Measurements from ENCODE around the gene RARS1.

RARS1 gene

DNA sequence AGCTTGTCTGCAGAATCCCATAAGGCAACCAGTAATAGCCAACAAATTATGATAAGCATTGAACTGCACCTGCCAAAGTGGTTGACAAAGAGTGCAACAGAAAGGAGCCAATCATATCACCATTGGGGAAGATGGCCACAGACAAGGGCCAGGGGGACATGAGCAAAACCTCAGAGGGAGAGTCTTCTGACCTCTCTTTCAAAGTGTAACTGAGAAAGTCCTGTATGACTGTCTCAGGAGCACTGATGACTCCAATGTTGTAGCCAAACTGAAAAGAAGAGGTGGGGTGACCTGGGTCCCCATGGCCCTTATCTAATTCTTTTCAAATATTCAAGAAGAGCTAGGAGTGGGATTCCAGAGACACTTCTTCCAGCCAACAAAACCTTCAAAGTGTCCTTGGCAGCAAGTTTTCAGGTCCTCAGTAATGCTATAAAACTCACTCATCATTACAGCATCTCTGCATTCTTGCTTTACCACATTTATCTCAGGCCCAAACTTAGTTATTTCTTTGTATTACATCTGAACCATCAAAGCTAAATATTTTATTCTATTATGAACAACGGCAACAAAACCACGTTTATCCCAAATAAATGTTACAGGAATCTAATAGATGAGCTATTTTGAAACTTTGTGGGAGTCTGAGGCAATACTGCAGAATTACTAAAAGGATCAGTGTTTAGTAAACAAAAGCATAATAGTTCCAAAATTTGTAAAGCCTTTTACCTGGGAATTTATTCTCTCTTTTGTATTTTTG is 67.3 kb downstream of the RARS1 start:
- ChIA-PET CTCF (interaction anchor here (1.3 kb wide), 1 partner anchor 68 kb away, joined by 3 read pairs; the partner anchor contains the start of gene RARS1), POLR2A (no interaction called here)
- no peak for DNase-seq (ENCODE audit: low read depth, low spot score)
- TF ChIP-seq, protein P1, sequence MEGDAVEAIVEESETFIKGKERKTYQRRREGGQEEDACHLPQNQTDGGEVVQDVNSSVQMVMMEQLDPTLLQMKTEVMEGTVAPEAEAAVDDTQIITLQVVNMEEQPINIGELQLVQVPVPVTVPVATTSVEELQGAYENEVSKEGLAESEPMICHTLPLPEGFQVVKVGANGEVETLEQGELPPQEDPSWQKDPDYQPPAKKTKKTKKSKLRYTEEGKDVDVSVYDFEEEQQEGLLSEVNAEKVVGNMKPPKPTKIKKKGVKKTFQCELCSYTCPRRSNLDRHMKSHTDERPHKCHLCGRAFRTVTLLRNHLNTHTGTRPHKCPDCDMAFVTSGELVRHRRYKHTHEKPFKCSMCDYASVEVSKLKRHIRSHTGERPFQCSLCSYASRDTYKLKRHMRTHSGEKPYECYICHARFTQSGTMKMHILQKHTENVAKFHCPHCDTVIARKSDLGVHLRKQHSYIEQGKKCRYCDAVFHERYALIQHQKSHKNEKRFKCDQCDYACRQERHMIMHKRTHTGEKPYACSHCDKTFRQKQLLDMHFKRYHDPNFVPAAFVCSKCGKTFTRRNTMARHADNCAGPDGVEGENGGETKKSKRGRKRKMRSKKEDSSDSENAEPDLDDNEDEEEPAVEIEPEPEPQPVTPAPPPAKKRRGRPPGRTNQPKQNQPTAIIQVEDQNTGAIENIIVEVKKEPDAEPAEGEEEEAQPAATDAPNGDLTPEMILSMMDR (IDR thresholded peaks at IDR 0.05; ENCODE audit: insufficient read depth, low read length, missing control alignments) = no peak
- no peak overlapping the region for H3K4me3 ChIP-seq (ENCODE audit: low read depth, low read length)

DNA sequence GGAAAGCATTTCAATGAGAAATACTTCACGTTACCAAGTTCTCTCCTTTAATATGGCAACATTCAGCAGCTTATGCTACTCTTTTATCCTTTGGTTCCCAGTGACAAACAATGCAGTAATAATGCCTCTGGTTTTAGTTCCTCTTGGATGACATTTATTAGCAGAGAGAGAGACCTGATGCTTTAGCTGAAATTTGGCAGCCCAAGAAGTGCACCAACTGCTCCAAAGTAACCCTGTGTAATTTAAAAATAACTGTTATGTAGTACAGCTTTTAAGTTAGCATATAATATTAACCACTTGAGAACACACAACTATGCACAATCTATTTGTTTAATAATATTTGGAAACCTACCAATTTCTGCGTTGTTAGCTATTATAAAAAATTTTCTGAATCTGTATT is 71.1 kb downstream of the RARS1 start:
- POLR2A ChIA-PET = no interaction called here

DNA sequence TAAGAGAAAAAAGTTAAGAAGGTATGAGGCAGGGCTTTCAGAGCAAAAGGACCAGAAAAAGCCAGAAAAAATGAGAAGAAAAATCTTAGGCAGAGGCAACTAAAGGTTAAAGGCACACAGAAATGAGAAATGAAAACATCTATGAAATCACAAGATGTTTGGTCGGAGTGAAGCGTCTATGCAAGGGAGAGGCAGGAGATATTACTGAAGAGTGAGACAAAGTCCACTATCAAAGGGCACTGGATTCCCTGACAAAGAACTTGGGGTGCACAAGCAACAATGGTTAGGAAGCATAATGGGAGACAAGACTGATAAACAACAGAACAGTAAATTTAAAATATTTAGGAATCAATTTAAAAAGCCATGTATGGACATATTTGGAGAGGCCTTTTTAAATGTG is 76.0 kb downstream of the RARS1 start:
- ChIA-PET CTCF (no interaction called here), POLR2A (no interaction called here)
- H3K4me3 ChIP-seq (ENCODE audit: low read depth, low read length) = no peak overlapping the region
- TF ChIP-seq, protein P1 (IDR thresholded peaks at IDR 0.05; ENCODE audit: insufficient read depth, low read length, missing control alignments) = no peak
- DNase-seq (ENCODE audit: low read depth, low spot score) = no peak

More for the DNA sequence above, 71.1 kb downstream of the RARS1 start:
- DNase-seq (ENCODE audit: low read depth, low spot score) = no peak
- no peak overlapping the region for H3K4me3 ChIP-seq (ENCODE audit: low read depth, low read length)
- CTCF ChIA-PET = no interaction called here
- TF ChIP-seq, protein P1 (IDR thresholded peaks at IDR 0.05; ENCODE audit: insufficient read depth, low read length, missing control alignments) = no peak

DNA sequence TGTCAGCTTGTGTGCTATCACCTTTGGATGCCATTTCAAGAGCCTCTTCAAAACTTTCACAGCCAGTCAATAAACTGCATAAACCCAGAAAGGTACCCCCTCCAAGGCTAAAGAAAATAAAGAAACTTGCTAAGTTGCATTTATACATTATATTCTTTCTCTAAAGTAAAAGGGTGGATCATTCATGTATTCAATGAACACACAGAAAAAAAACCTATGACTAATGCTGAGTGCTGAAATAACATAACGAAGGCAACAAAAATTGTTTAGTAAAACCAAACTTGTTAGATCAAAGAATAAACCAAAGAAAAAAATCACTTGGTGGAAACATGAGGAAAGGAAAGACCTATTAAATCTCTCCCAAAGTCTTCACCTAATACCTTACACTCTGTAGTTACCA is 77.7 kb downstream of the RARS1 start:
- TF ChIP-seq, protein P1 (IDR thresholded peaks at IDR 0.05; ENCODE audit: insufficient read depth, low read length, missing control alignments) = no peak
- CTCF ChIA-PET = no interaction called here
- no peak for DNase-seq (ENCODE audit: low read depth, low spot score)
- no peak overlapping the region for H3K4me3 ChIP-seq (ENCODE audit: low read depth, low read length)
- POLR2A ChIA-PET = no interaction called here

DNA sequence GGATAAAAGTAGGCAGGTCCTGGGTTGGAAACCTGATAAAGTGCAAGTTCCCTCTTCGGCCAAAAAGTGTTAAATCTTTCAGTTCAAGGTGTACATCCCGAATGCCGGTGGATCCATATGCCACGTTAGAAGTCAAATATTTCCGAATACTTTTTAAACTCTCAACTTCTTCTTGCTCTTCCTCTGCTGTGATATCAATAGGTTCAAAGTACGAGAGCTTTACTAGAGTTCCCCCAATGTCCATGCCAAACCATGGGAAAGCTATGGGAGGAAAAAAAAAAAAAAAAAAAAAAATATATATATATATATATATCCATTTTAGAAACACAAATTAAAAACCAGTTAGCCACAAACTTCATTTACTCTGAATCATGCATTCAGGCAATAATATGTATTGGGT is 82.5 kb downstream of the RARS1 start:
- TF ChIP-seq, protein P1 (IDR thresholded peaks at IDR 0.05; ENCODE audit: insufficient read depth, low read length, missing control alignments) = no peak
- ChIA-PET POLR2A (no interaction called here), CTCF (no interaction called here)
- no peak overlapping the region for H3K4me3 ChIP-seq (ENCODE audit: low read depth, low read length)
- no peak for DNase-seq (ENCODE audit: low read depth, low spot score)
